Non-pigmented ciliary epithelial cell (primary cell): ENCODE results near the gene RBCK1.
"Not testable (repeated sequence)": the region's sequence is repeated elsewhere in the genome, so short reads cannot be mapped to it uniquely, and the experiment has no call there.

Source experiments
- DNase-seq: peaks from one replicate; pipeline ENCODE4 v3.0.0-alpha.2; 2010; ENCODE audit warnings: low read depth

The RBCK1 gene

DNA sequence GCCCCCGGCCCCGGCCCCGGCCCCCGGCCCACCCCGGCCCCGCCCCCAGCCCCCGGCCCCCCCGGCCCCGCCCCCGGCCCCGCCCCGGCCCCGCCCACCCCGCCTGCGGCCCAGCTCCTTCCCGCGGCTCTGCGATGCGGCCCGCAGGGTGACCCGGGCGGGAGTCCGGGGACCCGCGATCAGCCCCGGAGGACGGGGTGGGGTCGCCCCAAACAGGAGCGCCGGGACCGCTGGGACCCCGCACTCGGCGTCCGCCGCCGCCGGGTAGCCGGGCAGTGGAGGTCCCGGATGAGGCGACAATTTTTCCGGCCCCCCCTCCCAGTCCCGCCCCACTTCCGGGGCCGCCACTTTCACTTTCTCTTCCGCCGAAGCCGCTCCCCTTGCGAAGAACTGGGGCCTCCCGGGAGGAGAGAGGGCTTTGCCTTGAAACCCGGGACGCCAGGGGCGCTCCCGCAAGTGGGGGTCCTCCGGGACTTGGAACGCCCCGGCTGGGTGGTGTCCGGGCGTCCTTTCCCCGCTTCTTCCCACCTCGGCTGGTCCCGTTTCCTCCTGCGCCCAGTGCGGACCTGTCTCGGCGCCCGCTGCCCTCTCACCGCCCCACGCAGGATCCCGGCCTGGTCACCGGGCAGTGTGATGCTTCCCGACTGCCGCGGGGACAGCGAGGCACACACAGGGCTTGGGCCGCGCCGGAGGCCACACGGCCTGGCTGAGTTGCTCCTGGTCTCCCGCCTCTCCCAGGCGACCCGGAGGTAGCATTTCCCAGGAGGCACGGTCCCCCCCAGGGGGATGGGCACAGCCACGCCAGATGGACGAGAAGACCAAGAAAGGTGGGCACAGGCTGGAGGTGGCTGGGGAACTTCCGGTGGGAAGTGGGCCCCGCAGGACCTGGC is at the start of gene RBCK1:
Gene RBCK1 (plus strand): TSS at position 347 of the 890 bp plus-strand sequence. CDS start 459 bp downstream, at position 806.
- DNase-seq = no peak

DNA sequence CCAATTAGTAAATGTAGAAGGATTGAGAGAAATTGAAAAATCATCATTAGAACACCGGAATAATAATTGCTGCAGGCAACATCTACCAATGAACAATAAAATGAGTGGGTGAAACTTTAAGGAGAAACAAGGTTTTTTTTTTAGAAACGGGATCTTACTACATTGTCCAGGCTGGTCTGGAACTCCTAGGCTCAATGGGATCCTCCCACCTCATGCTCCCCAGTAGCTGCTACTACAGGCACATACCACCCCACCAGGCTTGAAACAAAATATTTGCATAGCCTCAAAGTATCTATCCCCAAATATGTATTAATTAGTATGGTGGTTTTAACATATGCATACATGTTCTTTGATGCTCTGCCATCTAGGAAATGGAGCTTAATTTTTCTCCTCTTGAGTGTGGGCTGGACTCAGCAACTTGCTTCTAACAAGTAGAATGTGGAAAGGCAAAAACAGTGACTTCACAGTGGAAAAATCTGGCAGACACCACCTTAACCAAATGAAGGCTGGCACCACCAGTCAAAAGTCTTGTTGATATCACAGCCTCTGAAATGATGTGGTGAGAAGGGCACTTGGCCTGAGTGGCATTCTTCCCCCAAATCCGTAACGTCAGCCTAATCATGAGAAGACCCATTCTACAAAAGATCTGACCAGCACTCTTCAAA is 49.1 kb upstream of the RBCK1 start:
- no peak for DNase-seq

DNA sequence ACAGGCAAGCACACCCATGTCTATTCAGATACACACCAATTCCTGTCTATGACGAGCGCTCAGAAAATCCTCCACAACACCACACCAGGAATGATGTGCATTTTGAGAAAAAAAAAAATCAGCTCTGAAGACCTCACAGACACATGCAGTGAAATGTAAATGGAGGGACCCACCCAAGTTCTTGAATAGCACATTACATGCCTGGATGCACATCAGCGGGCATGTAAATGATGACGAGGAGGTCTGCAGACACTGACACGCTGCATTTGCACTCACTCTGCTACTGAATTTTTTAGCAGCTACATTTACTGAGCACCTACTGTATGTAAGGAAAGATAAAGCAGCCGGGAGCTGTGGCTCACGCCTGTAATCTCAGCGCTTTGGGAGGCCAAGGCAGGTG is 46.5 kb upstream of the RBCK1 start:
- DNase-seq = no peak

DNA sequence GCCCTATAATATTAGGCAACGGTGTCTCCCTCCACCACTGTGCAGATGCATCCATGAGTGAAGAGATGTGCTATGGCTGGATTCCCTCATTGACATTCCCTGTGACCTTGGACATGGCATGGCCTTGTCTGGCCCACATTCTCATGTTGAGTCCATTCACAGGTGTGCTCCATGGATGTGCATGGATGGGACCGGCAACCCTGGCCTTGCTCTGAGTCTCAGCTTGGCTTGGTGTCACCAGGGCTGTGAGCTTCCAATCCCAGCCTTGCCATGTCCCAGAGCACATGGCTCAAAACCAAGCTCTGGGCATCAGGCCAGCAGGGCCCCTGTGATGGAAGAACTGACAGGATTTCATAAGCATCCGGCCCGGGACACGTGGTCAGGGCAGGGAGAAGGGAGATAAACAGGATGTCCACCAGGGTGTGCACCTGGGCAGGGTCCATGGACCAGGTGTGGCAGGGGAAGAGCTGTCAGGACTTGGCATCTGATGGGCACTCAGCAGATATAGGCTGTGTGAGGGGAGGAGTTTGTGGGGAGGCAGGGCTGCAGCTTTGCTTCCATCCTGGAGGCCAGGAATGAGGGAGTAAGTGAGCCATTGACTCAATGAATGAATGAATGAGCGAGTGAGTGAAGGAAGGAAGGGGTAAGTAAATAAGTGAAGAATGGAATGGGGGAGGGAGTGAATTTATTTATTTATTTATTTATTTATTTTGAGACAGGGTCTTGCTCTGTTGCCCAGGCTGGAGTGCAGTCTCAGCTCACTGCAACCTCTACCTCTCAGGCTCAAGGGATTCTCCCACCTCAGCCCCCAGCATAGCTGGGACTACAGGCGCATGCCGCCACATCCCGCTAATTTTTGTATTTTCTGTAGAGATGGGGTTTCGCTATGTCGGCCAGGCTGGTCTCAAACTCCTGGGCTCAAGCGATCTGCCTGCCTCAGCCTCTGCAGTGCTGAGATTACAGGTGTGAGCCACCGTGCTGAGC is 45.5 kb upstream of the RBCK1 start:
- DNase-seq = no peak

DNA sequence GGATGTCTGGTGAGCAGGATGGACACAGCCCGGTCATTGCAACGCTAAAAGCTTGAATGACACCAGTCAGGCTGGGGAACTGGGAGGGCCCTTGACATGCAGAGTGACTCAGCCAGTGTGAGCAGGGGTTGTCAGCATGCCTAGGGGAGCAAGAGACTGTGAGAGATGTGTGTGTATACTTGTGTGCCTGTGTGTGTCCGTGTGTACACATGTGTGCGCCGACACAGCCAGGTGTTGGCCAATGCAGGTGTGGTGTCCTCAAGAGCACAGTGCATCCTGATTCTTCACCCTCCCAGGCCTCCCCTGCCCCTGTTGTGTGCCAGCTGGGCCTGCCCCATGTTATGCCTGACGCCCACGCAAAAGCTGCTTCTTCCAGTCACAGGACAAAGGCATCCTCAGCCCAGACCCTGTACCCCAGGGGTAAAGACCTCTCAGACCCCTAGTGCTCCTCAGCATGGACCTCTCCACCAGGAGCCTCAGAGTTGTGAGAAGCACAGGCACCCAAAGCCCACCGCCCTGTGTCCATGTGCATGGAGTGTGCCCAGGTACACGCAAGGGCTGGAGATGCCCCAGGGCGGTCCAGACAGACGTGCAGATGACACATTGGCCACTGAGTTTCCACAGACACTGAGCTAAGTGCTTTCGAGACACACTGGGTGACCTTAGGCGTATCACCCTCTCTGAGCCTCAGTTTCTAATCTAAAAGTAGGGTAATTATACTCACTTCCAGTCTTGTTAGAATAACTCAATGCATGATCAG is 44.6 kb upstream of the RBCK1 start:
- no peak for DNase-seq

DNA sequence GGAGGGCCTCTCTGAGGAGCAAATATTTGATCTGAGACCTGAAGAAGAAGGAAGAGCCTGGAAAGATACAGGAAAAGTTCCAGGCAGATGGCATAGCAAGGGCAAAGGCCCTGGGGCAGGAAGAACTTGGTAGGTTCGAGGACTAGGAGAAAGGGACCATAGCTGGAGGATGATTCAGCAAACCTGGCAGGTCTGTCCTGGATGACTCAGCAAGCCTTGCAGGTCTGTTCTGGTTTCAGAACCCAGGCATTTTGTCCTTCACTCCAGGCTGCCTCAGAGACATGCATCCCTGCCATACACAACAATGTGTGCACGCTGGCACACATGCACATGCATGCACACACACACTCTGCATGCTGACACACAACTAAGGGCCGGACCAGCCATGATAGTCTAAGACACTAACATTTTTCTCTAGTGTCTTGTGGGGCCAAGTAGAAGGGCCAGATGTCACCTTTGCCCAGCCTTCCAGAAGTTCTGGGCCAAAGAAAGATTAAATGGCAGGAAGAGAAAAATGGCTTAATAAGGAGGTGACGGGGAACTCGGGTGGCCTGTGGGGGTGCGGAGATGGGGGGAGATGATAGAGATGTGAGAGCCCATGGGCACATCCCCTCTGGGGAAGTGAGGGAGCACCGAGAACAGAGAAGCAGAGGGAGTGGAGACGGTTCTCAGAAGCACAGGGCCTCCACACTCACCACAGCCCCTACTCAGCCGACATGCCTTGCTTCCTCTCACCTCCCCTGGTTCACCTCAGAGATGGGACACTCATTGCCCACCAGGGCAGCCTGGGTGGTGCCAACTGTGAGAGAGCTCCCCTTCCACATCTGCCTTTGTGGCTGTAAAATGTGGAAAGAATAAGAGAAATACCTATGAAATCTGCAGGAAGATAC is 42.9 kb upstream of the RBCK1 start:
- DNase-seq = no peak

DNA sequence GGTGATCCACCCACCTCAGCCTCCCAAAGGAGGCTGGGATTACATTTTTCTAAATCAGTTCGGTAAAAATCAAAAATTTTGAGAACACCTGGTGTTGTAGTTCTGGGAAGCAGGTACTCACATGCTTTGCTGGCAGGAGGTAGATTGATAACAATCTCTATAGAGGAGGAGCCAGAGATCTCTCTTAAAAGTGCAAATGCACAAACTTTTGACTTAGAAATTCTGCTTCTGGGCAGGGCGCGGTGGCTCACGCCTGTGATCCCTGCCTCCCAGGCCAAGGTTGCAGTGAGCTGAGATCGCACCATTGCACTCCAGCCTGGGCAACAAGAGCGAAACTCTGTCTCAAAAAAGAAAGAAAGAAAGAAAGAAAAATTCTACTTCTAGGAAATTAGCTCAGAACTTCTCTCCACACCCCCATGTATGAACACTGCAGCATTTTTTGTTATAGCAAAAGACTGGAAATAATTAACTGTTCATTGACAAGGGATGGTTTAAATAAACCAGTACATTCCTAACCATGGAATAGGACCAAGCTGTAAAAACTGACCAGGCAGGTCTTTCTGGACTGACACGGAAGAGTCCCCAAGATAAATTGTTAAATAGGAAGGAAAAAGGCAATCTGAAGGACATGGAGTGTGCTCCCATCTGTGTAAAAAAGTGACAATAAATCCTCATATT is 41.9 kb upstream of the RBCK1 start:
- DNase-seq = no peak

DNA sequence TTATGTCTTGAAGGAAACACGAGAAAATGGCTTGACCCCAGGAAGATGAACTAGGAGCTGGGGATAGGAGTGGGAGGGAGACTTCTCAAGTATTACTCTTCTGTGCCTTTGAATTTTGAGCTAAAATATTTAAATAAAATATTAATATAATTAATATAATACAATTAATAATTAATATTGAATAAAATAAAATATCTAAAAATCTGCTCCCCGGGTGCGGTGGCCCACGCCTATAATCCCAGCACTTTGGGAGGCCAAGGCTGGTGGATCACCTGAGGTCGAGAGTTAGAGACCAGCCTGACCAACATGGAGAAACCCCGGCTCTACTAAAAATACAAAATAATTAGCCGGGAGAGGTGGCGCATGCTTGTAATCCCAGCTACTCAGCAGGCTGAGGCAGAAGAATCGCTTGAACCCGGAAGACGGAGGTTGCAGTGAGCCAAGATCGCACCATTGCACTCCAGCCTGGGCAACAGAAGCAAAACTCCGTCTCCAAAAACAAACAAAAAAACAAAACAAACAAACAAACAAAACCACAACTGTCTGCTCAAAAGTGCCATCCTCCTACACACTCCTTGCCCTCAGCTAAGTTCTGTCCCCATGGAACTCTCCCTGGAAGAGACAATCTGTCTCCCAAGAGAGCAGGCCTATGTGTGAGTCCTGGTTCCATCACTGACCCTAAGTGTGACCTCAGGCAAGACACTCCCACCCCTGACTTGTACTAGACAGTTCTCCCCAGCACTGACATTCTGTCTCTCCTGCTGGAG is 41.2 kb upstream of the RBCK1 start:
- DNase-seq = no peak

DNA sequence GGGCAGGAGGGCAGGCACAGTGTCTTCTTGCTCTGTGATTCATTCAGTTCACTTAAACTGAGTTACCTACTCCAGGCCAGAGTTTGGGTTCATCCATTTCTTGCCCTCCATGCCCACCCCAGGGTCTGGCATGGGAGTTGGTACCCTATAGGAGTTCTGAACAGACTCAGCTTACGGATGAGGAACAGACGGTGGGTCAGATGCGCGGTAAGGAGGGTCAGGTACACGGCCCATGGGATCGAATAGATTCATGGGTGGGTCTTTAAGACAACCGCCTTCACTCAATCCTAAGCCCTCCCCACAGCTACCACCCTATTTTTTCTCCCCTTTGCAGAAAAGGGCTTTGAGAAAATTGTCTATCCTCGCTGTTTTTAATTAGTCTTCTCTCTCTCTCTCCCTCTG is 40.6 kb upstream of the RBCK1 start:
- DNase-seq = no peak

DNA sequence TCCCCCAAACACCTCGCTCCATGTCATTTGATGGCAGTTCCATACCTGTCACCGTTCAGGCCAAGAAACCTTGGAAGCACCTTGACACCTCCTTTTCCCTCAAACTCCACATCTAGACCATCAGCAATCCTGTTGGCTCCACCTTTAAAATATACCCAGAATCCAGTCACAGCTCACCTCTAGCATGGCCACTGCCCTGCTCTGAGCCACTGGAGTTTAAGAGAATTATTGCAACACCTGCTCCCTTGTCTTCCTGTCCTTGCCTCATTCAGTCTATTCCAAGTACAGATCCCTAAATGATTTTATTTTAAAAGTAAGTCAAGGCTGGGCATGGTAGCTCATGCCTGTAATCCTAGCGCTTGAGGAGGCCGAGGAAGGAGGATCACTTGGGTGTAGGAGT is 39.2 kb upstream of the RBCK1 start:
- no peak for DNase-seq

DNA sequence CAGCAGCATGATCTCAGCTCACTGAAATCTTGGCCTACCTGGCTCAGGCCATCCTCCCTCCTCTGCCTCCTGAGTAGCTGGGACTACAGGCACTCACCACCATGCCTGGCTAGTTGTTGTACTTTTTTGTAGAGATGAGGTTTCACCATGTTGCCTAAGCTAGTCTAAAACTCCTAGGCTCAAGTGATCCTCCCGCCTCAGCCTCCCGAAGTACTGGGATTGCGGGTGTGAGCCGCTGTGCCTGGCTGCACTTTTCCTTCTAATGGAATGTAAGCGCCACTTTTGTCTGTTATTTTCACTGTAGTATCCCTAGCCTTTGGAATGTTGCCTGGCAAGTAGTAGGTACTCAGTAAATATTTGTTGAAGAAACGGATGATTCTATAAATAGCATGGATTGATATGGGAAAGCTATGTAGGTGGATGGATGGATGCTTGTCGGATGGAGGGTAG is 37.9 kb upstream of the RBCK1 start:
- DNase-seq = no peak

DNA sequence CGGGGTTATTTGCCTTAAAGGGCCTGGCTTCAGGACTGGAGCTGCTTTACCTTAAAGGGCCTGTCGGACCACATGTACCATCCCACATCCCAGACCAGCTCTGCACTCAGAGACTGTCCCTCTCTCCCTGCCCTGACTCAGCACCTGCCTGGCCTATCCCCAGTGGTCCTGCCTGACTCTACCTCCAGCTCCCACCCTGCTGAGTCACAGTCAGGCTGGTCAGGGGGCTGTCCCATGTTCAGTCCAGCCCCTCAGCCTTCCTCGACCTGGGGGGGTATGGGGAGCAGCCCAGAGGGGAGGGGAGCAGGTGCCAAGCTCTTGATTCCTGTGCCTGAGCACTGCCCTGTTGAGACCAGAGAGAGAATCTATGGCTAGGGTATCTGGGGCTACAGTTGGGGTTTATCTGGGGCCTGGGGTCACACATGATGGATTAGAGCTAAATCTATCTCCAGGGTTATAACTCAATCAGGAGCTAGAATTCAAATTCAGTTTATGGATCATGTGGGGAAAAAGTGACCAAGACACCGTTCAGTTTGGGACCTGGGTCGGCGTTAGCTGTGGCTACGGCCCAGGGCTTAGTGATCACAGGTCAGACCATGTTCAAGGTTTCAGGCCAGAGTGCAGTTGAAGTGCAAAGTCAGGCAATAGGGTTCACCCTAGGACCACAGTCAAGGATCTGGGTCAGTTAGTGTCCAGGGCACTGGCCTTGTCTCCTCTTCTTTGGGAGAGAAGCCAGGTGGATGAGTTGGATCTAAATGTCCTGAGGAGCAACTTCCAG is 36.9 kb upstream of the RBCK1 start:
- DNase-seq = no peak

DNA sequence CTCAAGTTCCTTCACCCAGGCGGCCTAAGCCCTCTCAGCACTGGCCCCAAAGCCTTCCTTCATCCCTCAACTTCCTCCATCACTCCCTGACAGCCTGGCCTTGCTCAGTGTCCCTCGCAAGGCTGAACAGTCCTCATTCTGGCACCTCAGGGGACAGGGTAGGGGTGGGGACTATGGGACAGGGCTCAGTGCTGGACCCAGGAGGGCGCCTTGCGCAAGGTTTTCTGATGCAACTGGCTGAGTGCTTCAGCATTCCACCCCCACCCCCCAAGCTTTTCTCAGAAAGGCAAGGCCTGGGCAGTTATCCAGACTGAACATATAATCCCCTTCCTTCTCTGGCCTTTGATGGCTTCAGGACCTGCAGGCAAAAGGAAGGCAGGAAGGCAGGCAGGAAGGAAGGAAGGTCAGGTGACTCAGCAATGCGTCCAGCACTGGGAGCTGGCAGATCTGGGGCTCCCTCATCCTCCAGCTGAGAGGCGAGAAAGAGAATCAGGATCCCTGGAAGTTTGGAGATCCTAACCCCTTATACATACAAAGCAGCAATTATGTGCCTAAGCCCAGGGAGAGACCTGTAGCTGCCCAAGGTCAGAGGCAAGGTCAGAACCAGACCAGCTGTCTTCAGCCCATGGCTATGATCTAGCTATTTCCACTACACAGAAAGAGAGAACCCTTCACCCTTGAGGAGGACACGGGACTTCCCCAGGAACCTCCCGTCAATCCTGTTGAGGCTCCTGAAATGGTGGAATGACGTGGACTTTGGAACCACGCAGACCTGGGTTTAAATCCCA is 36.1 kb upstream of the RBCK1 start:
- peak; percentile 56 for DNase-seq

DNA sequence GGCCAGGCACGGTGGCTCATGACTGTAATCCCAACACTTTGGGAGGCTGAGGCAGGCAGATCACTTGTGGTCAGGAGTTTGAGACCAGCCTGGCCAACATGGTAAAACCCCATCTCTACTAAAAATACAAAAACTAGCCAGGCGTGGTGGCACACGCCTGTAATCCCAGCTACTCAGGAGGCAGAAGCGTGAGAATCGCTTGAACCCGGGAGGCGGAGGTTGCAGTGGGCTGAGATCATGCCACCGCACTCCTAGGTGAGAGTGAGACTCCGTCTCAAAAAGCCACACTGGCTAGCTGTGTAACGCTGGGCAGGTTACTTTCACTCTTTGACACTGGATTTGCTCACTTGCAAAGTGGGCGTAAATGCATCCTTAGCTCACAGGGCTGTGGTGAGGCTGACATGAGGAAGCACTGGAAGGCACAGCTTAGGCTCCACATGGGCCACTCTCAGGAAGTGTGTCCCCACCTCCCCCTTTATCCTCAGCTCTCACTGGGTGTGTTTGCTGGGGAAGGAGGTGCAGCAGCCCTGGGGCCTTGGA is 35.5 kb upstream of the RBCK1 start:
- DNase-seq = not testable (repeated sequence)

DNA sequence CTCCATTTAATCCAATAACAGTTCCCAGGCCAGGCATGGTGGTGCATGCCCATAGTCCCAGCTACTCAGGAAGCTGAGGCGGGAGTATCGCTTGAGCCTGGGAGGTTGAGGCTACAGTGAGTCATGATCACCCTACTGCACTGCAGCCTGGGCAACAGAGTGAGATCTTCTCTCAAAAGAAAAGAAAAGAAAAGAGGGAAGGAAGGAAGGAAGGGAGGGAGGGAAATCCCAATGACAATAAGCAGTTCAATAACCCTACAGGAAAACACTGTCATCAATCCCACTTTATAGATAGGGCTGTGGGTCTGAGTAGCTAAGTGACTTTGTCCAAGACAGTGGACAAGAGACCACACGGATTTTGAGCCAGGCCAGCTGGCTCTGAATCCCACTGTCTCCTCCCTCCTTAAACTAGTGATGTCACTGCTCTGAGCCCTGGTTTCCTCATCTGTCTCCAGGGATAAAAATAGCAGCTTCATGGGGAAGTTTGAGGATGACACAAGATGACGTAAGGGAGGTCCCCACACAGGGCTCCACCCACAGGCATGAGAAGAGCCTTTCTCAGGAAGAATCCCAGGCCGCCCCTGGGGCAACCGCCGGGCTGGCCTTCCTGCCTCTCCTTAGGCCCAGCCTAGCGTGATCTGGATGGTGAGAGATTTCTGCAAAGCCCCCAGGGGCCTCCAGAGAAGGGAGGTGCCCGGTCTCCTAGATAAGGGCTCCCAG is 34.8 kb upstream of the RBCK1 start:
- peak; percentile 49 for DNase-seq

DNA sequence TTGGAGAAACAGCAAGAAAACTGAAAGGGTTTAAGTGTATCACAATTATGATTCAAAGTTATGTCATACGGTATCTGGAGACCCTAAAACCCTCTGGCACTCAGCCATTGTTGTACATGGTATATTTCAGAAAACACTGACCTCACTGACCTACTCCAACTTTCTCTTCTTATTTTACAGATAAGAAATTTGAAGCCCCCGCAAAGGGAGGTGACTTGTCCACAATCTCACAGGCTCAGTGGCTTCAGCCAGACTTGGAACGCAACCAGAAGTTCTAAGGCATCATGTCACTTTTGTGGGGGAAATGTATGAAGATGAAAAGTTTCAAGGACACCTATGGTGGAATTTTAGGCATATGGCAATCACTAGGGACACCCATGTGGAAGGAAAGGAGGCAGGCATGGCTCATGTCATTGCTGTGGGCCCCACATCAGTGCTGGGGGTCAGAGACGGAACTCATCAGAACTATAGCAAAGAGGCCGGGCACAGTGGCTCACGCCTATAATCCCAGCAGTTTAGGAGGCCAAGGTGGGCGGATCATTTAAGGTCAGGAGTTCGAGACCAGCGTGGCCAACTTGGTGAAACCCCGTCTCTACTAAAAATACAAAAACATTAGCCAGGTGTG is 32.7 kb upstream of the RBCK1 start:
- DNase-seq = no peak
